ENCODE measurements around the gene DNAJC30. TPM values are rescaled to one million over a fixed set of nuclear protein-coding genes. Genes with fewer than 3 reads are reported as not detected.
A peak's percentile ranks its signal among the peaks of the same experiment; 100 is the strongest.
"Not testable (repeated sequence)": the region's sequence is repeated elsewhere in the genome, so short reads cannot be mapped to it uniquely, and the experiment has no call there.

DNAJC30 gene
- total RNA-seq, 2 experiments from 2014 or later, result 6.1 to 6.3 TPM

GRCh38 chr7:73663033-73663432 lies 20.2 kb downstream of the DNAJC30 start:
- intact Hi-C loops (cut with micrococcal nuclease), result no loop called here
- no peak for DNase-seq
- H3K27me3 Mint-ChIP-seq, result peaks cover 31% of the 10 kb centered on the region

GRCh38 chr7:73660594-73660993 lies 22.7 kb downstream of the DNAJC30 start:
- H3K27me3 Mint-ChIP-seq, result peaks cover 27% of the 10 kb centered on the region
- DNase-seq; H3K4me3 Mint-ChIP-seq; H3K4me1 Mint-ChIP-seq (ENCODE audit: low read depth); CTCF ChIA-PET; intact Hi-C loops (cut with micrococcal nuclease); POLR2A ChIA-PET; H3K27ac Mint-ChIP-seq; H3K9me3 Mint-ChIP-seq; H3K36me3 Mint-ChIP-seq: not testable (repeated sequence)

More at GRCh38 chr7:73663033-73663432, 20.2 kb downstream of the DNAJC30 start:
- Mint-ChIP-seq H3K4me1 (ENCODE audit: low read depth) (no peaks in the 10 kb centered on the region), H3K27ac (no peak overlapping the region), H3K9me3 (peaks cover 7% of the 10 kb centered on the region), H3K4me3 (no peak overlapping the region), H3K36me3 (no peaks in the 10 kb centered on the region)
- ChIA-PET POLR2A (no interaction called here), CTCF (interaction anchor here (1.0 kb wide), 1 partner anchor 56 kb away, joined by 4 read pairs; no protein-coding TSS in a partner anchor)

DNA sequence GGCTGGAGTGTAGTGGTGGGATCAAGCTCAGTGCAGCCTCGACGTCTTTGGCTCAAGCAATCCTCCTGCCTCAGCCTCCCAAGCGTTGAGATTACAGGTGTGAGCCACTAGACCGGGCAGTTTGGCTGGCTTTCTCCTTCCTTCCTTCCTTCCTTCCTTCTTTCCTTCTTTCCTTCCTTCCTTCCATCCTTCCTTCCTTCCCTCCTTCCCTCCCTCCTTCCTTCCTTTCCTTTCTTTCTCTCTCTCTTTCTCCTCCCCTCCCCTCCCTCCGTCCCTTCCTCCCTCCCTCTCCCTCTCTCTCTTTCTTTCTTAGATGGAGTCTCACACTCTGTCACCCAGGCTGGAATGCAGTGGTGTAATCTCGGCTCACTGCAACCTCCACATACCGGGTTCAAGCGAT lies 23.3 kb downstream of the DNAJC30 start:
- no peak overlapping the region for H3K27ac Mint-ChIP-seq
- intact Hi-C loops (cut with micrococcal nuclease), result no loop called here
- H3K4me3 Mint-ChIP-seq, result no peak overlapping the region
- H3K9me3 Mint-ChIP-seq, result peaks cover 7% of the 10 kb centered on the region
- ChIA-PET CTCF (interaction anchor here (1.4 kb wide), 1 partner anchor 8 kb away, joined by 4 read pairs; no protein-coding TSS in a partner anchor), POLR2A (no interaction called here)
- no peaks in the 10 kb centered on the region for H3K4me1 Mint-ChIP-seq (ENCODE audit: low read depth)
- no peaks in the 10 kb centered on the region for H3K36me3 Mint-ChIP-seq
- peaks cover 27% of the 10 kb centered on the region for H3K27me3 Mint-ChIP-seq
- no peak for DNase-seq

DNA sequence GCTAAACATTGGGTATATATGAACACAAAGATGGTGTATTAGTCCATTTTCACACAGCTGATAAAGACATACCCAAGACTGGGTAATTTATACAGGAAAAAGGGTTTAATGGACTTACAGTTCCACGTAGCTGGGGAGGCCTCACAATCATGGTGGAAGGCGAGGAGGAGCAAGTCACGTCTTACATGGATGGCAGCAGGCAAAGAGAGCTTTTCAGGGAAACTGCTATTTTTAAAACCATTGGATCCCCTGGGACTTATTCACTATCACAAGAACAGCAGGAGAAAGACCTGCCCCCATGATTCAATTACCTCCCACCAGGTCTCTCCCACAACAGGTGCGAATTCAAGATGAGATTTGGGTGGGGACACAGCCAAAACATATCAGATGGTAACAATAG lies 27.9 kb downstream of the DNAJC30 start:
- peaks cover 21% of the 10 kb centered on the region for H3K27me3 Mint-ChIP-seq
- intact Hi-C loops (cut with micrococcal nuclease); POLR2A ChIA-PET; H3K9me3 Mint-ChIP-seq; H3K4me1 Mint-ChIP-seq (ENCODE audit: low read depth); H3K4me3 Mint-ChIP-seq; H3K27ac Mint-ChIP-seq; CTCF ChIA-PET; H3K36me3 Mint-ChIP-seq; DNase-seq: not testable (repeated sequence)

DNA sequence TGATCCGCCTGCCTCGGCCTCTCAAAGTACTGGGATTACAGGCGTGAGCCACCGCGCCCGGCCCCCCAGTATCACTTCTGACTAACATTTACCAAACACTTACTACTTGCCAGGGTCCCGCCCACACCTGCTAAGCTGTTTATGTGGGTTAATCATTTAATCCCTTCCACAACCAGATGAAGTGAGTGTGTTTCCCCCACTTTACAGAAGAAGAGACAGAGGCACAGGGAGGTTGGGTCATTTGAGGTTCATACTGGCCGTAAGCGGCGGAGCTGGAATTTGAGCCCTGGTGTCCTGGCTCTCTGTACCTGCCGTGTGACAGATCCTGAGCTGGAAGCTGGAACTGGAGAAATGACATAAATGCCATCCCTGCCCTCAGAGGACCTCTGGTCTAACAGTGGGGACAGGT lies 30.7 kb downstream of the DNAJC30 start:
- H3K9me3 Mint-ChIP-seq, result no peaks in the 10 kb centered on the region
- no peak overlapping the region for H3K27ac Mint-ChIP-seq
- H3K4me1 Mint-ChIP-seq (ENCODE audit: low read depth), result peaks cover 6% of the 10 kb centered on the region
- H3K36me3 Mint-ChIP-seq, result no peaks in the 10 kb centered on the region
- intact Hi-C loops (cut with micrococcal nuclease), result no loop called here
- POLR2A ChIA-PET, result interaction anchor here (0.7 kb wide), 1 partner anchor 329 kb away, joined by 3 read pairs; no protein-coding TSS in a partner anchor
- H3K27me3 Mint-ChIP-seq, result peaks cover 34% of the 10 kb centered on the region
- CTCF ChIA-PET, result interaction anchor here (0.5 to 1.4 kb wide), 2 partner anchors 46 to 729 kb away, joined by 3 to 5 read pairs; no protein-coding TSS in a partner anchor
- no peak for DNase-seq
- no peak overlapping the region for H3K4me3 Mint-ChIP-seq

DNA sequence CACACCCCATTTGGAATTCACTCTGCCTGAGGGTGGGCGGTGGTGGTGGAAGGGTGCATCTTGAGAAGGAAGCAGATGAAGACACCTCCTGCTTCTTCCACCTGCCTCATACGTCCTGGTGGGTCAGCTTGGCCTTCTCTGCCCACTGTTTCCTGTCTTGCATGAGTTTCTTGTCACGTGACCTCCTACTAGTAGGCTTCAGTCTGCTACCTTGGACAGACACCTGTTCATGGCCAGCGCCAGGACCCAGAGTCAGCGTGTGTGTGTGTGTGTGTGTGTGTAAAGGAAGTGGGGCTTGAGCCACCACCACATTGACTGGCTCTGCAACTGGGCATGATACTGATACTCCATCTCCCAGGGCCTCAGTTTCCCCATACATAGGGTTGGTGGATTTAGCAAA lies 32.7 kb downstream of the DNAJC30 start:
- no peaks in the 10 kb centered on the region for H3K36me3 Mint-ChIP-seq
- DNase-seq, result no peak
- no peak overlapping the region for H3K4me3 Mint-ChIP-seq
- H3K27ac Mint-ChIP-seq, result no peak overlapping the region
- peaks cover 46% of the 10 kb centered on the region for H3K27me3 Mint-ChIP-seq
- no peaks in the 10 kb centered on the region for H3K9me3 Mint-ChIP-seq
- H3K4me1 Mint-ChIP-seq (ENCODE audit: low read depth), result peaks cover 6% of the 10 kb centered on the region
- ChIA-PET CTCF (no interaction called here), POLR2A (no interaction called here)
- intact Hi-C loops (cut with micrococcal nuclease), result no loop called here

- peaks cover 48% of the 10 kb centered on the region for H3K27me3 Mint-ChIP-seq
- no peak for DNase-seq
- H3K27ac Mint-ChIP-seq, result no peak overlapping the region
- H3K4me3 Mint-ChIP-seq, result no peak overlapping the region
- peaks cover 6% of the 10 kb centered on the region for H3K4me1 Mint-ChIP-seq (ENCODE audit: low read depth)
- ChIA-PET CTCF (no interaction called here), POLR2A (no interaction called here)
- no peaks in the 10 kb centered on the region for H3K36me3 Mint-ChIP-seq
- intact Hi-C loops (cut with micrococcal nuclease), result no loop called here
- no peaks in the 10 kb centered on the region for H3K9me3 Mint-ChIP-seq
Observed at GRCh38 chr7:73649576-73649975, 33.7 kb downstream of the DNAJC30 start.

- POLR2A ChIA-PET, result no interaction called here
- Mint-ChIP-seq H3K27ac (no peak overlapping the region), H3K9me3 (no peaks in the 10 kb centered on the region), H3K27me3 (peaks cover 46% of the 10 kb centered on the region), H3K4me1 (ENCODE audit: low read depth) (peaks cover 6% of the 10 kb centered on the region), H3K36me3 (no peaks in the 10 kb centered on the region), H3K4me3 (peak overlapping the region; percentile 39)
- DNase-seq, result no peak
- CTCF ChIA-PET, result no interaction called here
- intact Hi-C loops (cut with micrococcal nuclease), result no loop called here
Observed at GRCh38 chr7:73648593-73649332, 34.5 kb downstream of the DNAJC30 start.

- ChIA-PET POLR2A (no interaction called here), CTCF (interaction anchor here (1.4 kb wide), 1 partner anchor 77 kb away, joined by 5 read pairs; no protein-coding TSS in a partner anchor)
- Mint-ChIP-seq H3K4me1 (ENCODE audit: low read depth) (peaks cover 6% of the 10 kb centered on the region), H3K27ac (no peak overlapping the region), H3K4me3 (peak overlapping the region; percentile 39), H3K9me3 (no peaks in the 10 kb centered on the region), H3K27me3 (peaks cover 47% of the 10 kb centered on the region), H3K36me3 (no peaks in the 10 kb centered on the region)
- DNase-seq, result peak; percentile 46
- intact Hi-C loops (cut with micrococcal nuclease), result no loop called here
Observed at GRCh38 chr7:73647725-73648592, 35.3 kb downstream of the DNAJC30 start.

GRCh38 chr7:73646785-73647724 lies 36.2 kb downstream of the DNAJC30 start:
- Mint-ChIP-seq H3K36me3 (no peaks in the 10 kb centered on the region), H3K9me3 (no peaks in the 10 kb centered on the region), H3K27me3 (peaks cover 44% of the 10 kb centered on the region), H3K4me3 (no peak overlapping the region), H3K4me1 (ENCODE audit: low read depth) (peaks cover 6% of the 10 kb centered on the region), H3K27ac (no peak overlapping the region)
- no peak for DNase-seq
- intact Hi-C loops (cut with micrococcal nuclease), result no loop called here
- ChIA-PET POLR2A (no interaction called here), CTCF (interaction anchor here (0.9 to 1.5 kb wide), 3 partner anchors 21 to 78 kb away, joined by 4 to 8 read pairs (median 5); partner anchors contain the start of gene VPS37D)

DNA sequence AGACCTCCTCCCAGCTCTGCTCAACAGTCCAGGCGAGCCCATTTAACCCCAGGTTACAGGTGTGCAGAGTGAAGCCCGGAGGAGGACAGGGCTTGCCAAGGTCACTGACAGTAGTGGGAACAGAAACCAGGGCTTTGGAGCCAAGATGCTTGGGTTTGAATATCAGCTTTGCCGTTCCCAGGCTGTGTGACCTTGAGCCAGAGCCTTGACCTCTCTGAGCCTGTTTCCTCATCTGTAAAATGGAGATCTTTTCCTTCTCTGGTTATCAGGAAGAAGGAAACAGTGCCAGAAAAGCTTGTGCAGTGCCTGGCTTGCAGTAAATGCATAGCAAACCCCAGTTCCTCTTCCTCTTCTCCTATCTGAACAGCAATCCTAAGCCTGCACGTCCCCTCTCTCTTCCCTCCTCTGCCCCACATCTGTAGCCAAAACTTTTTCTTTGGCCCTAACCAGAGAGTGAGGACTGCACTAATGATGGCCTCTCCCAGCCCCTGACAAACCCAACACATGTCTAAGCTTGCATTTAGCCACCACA lies 37.5 kb downstream of the DNAJC30 start:
- intact Hi-C loops (cut with micrococcal nuclease), result no loop called here
- POLR2A ChIA-PET, result no interaction called here
- H3K36me3 Mint-ChIP-seq, result no peaks in the 10 kb centered on the region

More for the DNA sequence above, 37.5 kb downstream of the DNAJC30 start:
- Mint-ChIP-seq H3K9me3 (peaks cover 12% of the 10 kb centered on the region), H3K27ac (no peak overlapping the region), H3K27me3 (peaks cover 41% of the 10 kb centered on the region), H3K4me3 (no peak overlapping the region), H3K4me1 (ENCODE audit: low read depth) (peaks cover 6% of the 10 kb centered on the region)
- DNase-seq, result no peak
- CTCF ChIA-PET, result interaction anchor here (0.9 to 1.5 kb wide), 2 partner anchors 38 to 80 kb away, joined by 3 to 8 read pairs; no protein-coding TSS in a partner anchor
